Lung (tissue), 12 donors: ENCODE measurements around the gene ELN. TPM values are rescaled to one million over a fixed set of nuclear protein-coding genes. Genes with fewer than 3 reads are reported as not detected.

Experiments used
- ATAC-seq: fragments of 200-7000 bp; cut with Tn5 transposase; one replicate; pipeline ENCODE4 v1.9.1; 2020; ENCODE audit warnings: moderate number of reproducible peaks; ENCODE audit not compliant: insufficient read depth, low FRiP score
- DNase-seq, 3 donors: peaks; one replicate each; pipeline ENCODE4 v3.0.0-alpha.2; 2013 to 2017
- H3K27ac ChIP-seq, 2 donors: one replicate each; pipeline ENCODE4 v1.5.1; 2013; ENCODE audit warnings: mild to moderate bottlenecking in 2 of 2, moderate library complexity in 2 of 2, control low read depth in 1 of 2, inconsistent platforms in 1 of 2, low read depth in 1 of 2, low read length in 1 of 2
- H3K27me3 ChIP-seq, 3 donors: one replicate each; pipeline ENCODE4 v1.5.1; 2013; ENCODE audit warnings: low read length in 2 of 3; ENCODE audit not compliant: control insufficient read depth in 3 of 3, insufficient read depth in 3 of 3
- H3K36me3 ChIP-seq, 4 donors: one replicate each; pipeline ENCODE4 v1.5.1; 2013; ENCODE audit warnings: low read length in 4 of 4, mild to moderate bottlenecking in 1 of 4, moderate library complexity in 1 of 4; ENCODE audit not compliant: control insufficient read depth in 4 of 4, insufficient read depth in 4 of 4
- H3K4me1 ChIP-seq, 5 donors: one replicate each; pipeline ENCODE4 v1.5.1; 2013; ENCODE audit warnings: low read length in 5 of 5, mild to moderate bottlenecking in 2 of 5, moderate library complexity in 1 of 5; ENCODE audit not compliant: control insufficient read depth in 5 of 5, insufficient read depth in 5 of 5
- H3K4me3 ChIP-seq: one replicate; pipeline ENCODE4 v1.5.1; 2013; ENCODE audit warnings: mild to moderate bottlenecking, control low read depth, moderate library complexity
- H3K9ac ChIP-seq, 2 donors: one replicate each; pipeline ENCODE4 v1.5.1; 2013; ENCODE audit warnings: low read length in 2 of 2, control low read depth in 1 of 2; ENCODE audit not compliant: insufficient read depth in 1 of 2
- H3K9me3 ChIP-seq, 4 donors: one replicate each; pipeline ENCODE4 v1.5.1; 2013; ENCODE audit warnings: low read length in 3 of 4, mild to moderate bottlenecking in 1 of 4, moderate library complexity in 1 of 4; ENCODE audit not compliant: control insufficient read depth in 4 of 4, insufficient read depth in 3 of 4
- CTCF ChIP-seq: IDR thresholded peaks from 2 replicates; pipeline ENCODE4 v1.5.1; 2012; ENCODE audit warnings: mild to moderate bottlenecking; ENCODE audit errors: control extremely low read depth, extremely low read depth
- WGBS, 2 donors: extraction: QIAGEN DNeasy Blood & Tissue Kit; methylation state at CpG; one replicate each; pipeline ENCODE4 v1.1.7; 2013; 5-methylcytosine and 5-hydroxymethylcytosine counted together
- polyA plus RNA-seq, 2 donors: library from polyadenylated mRNA; stranded (reverse); fragments of 200-250 nt; gene quantifications; one replicate each; pipeline ENCODE4 v1.2.1, GENCODE V29; 2013
- total RNA-seq, 2 donors: library from RNA; depleted of rRNA in 1 of 2; stranded (reverse); fragments of >200 nt in 1 of 2; gene quantifications; one replicate each; pipeline ENCODE4 v1.2.1, GENCODE V29; 2014 to 2021
- donor health status: control.
- donor health status: control.
- donor health status: Bipolar disorder and iron deficiency.
- donor health status: healthy.
- donor health status: DM: yes; HTN: yes; CAD: no.

The ELN gene
- total and polyA plus RNA-seq, 4 donors: 60.4 to 274 (median 125) TPM

GRCh38 chr7:73987298-73987697 is 40.7 kb upstream of the ELN start:
- DNase-seq (no peak), ATAC-seq (no peak)
- TF ChIP-seq CTCF: no peak
- Histone ChIP-seq H3K9me3 (peaks cover 0 to 3% (median 0%) of the 10 kb centered on the region in 4 donors), H3K27ac (no peak overlapping the region), H3K9ac (no peak overlapping the region), H3K36me3 (no peaks in the 10 kb centered on the region), H3K4me1 (peaks cover 0 to 22% (median 3%) of the 10 kb centered on the region in 5 donors), H3K4me3 (no peak overlapping the region), H3K27me3 (no peaks in the 10 kb centered on the region)
- 87% methylated on average over 4 of the region's 4 CpGs for WGBS, 2 donors

- Histone ChIP-seq H3K36me3 (no peaks in the 10 kb centered on the region), H3K9me3 (peaks cover 0 to 3% (median 0%) of the 10 kb centered on the region in 4 donors), H3K4me3 (no peak overlapping the region), H3K9ac (no peak overlapping the region), H3K27ac (no peak overlapping the region), H3K4me1 (peaks cover 0 to 25% (median 3%) of the 10 kb centered on the region in 5 donors), H3K27me3 (no peaks in the 10 kb centered on the region)
- WGBS, 2 donors: 76 to 86% methylated on average over 9 of the region's 9 CpGs
- no peak for TF ChIP-seq CTCF
- no peak for ATAC-seq
- no peak for DNase-seq
Observed at GRCh38 chr7:73988197-73988596, 39.8 kb upstream of the ELN start.

- Histone ChIP-seq H3K36me3 (no peaks in the 10 kb centered on the region), H3K9ac (no peak overlapping the region), H3K4me1 (peaks cover 0 to 9% (median 0%) of the 10 kb centered on the region in 5 donors), H3K4me3 (no peak overlapping the region), H3K27me3 (no peaks in the 10 kb centered on the region), H3K9me3 (peaks cover 0 to 12% (median 2%) of the 10 kb centered on the region in 4 donors), H3K27ac (peak overlapping the region in 1 of 2 donors; percentile 21)
- WGBS, 2 donors: 92 to 99% methylated on average over 7 of the region's 7 CpGs
- ATAC-seq (no peak), DNase-seq (no peak)
- TF ChIP-seq CTCF: no peak
Observed at GRCh38 chr7:73991522-73992100, 36.4 kb upstream of the ELN start.
